Fibroblast of villous mesenchyme (primary cell): ENCODE measurements around the gene DDX42. TPM values are rescaled to one million over a fixed set of nuclear protein-coding genes. Genes with fewer than 3 reads are reported as not detected.

Source experiments
- DNase-seq: peaks from one replicate; pipeline ENCODE4 v3.0.0-alpha.2; 2010; ENCODE audit warnings: low read depth
- H3K4me3 ChIP-seq: 2 replicates; pipeline ENCODE4 v1.5.1; 2011; ENCODE audit warnings: low read depth, mild to moderate bottlenecking, low read length
- total RNA-seq: library from RNA; depleted of rRNA; stranded (reverse); fragments of >200 nt; gene quantifications from 2 replicates; pipeline ENCODE4 v1.2.3, GENCODE V29; 2012
- TF ChIP-seq, protein P1 (sequence below): IDR thresholded peaks from 2 replicates; pipeline ENCODE4 v1.5.1; 2012; ENCODE audit warnings: low read depth, mild to moderate bottlenecking, low read length; ENCODE audit not compliant: insufficient read depth

The DDX42 gene
- total RNA-seq, 1 donor, result 85.9 TPM

DNA sequence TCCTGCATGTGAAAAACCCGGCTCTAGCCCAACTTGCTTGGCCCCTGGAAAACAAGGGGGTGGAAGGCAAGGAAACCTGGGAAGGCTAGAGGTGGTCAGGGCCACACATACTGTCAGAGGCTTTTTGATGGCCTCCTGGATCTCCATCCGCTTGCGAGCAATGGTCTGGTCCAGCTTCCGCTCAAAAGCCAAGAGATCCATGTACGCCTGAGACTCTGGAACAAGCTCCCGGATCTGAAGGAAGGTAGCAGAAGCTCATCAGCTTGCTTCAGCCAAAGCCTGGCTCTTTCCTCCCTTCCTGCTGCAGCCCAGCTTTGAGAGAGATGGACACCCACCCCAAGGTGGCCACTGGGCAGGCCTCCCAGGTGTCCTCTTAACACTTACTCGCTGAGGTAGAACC is 62.8 kb downstream of the DDX42 start:
- no peak overlapping the region for H3K4me3 ChIP-seq
- TF ChIP-seq, protein P1, sequence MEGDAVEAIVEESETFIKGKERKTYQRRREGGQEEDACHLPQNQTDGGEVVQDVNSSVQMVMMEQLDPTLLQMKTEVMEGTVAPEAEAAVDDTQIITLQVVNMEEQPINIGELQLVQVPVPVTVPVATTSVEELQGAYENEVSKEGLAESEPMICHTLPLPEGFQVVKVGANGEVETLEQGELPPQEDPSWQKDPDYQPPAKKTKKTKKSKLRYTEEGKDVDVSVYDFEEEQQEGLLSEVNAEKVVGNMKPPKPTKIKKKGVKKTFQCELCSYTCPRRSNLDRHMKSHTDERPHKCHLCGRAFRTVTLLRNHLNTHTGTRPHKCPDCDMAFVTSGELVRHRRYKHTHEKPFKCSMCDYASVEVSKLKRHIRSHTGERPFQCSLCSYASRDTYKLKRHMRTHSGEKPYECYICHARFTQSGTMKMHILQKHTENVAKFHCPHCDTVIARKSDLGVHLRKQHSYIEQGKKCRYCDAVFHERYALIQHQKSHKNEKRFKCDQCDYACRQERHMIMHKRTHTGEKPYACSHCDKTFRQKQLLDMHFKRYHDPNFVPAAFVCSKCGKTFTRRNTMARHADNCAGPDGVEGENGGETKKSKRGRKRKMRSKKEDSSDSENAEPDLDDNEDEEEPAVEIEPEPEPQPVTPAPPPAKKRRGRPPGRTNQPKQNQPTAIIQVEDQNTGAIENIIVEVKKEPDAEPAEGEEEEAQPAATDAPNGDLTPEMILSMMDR, result no peak
- DNase-seq, result no peak

DNA sequence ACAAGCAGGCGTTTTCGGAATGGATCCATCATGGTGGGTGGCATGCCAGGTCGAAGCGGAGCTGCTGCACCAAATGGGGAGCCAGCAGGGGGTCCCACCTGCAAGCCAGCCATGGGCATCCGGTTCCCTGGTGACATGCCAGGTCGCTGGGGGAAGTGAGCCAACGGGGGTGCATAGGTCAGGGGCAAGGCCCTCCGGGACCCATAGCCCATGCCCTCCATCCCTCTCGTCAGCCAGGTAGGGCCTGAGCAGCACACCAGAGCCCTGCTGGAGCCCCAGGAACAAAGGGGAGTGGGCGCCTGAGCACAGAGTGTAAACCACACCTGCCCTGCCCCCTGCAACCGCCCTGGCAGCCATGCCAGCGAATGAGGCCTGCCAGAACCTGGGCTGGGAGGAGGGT is 63.5 kb downstream of the DDX42 start:
- H3K4me3 ChIP-seq, result no peak overlapping the region
- TF ChIP-seq, protein P1, result no peak
- no peak for DNase-seq

DNA sequence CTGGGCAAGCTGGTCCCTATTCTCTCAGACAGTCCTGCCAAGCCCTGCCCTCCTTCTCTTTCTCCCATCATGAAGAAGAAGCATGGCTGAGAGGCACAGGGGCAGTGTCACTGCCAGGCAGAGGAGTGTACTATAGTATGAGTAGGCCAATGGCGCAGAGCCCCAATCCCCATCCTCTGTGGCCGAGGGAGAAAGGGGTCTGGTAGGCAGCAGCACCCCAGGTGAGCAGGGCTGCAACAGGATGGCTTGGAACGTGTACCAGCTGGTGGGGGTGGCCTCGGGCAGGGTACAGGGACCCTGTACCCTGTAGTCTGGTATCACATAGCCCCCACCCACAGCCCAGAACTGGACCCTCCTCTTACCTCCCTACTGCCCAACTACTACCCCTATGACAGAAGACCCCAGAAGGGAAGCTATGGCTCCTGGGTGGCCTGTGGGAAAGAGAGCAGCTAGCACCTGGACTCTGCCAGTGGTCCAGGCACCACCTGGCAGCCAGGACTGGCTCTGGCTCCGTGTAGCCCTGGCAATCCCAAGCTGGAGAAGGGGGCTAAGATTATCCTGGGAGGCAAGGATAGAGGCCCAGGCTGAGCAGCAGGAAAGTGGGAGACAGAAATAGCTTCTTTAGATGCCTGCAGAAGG is 64.1 kb downstream of the DDX42 start:
- no peak overlapping the region for H3K4me3 ChIP-seq
- TF ChIP-seq, protein P1, result no peak

DNA sequence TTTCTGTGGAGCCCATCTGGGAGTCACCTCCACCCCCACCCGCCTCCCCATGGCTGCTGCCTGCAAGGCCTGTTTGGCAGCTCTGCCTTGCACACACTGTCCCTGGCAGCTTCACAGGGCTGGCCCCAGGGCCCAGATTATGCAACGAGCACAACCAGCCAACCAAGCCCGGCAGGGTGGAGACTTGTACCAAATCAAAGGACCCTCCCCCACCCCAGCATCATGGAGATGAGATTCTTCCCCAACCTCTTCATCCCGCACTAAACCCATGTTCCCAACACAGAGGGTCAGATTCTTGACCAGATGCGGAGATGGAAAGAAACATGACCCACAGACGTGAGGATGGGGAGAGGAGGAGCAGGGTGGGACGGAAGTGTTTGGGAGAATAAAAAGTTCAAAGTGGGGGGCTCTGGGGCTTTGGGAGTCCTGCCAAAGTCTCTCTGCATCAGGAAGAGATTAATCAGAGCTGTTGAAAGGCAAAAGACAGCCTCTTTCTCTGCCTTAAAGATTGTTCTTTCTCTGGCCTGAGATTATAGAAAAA is 64.7 kb downstream of the DDX42 start:
- no peak overlapping the region for H3K4me3 ChIP-seq
- TF ChIP-seq, protein P1, result no peak
- peak; percentile 84 for DNase-seq

More for the DNA sequence above, 64.1 kb downstream of the DDX42 start:
- no peak for DNase-seq

DNA sequence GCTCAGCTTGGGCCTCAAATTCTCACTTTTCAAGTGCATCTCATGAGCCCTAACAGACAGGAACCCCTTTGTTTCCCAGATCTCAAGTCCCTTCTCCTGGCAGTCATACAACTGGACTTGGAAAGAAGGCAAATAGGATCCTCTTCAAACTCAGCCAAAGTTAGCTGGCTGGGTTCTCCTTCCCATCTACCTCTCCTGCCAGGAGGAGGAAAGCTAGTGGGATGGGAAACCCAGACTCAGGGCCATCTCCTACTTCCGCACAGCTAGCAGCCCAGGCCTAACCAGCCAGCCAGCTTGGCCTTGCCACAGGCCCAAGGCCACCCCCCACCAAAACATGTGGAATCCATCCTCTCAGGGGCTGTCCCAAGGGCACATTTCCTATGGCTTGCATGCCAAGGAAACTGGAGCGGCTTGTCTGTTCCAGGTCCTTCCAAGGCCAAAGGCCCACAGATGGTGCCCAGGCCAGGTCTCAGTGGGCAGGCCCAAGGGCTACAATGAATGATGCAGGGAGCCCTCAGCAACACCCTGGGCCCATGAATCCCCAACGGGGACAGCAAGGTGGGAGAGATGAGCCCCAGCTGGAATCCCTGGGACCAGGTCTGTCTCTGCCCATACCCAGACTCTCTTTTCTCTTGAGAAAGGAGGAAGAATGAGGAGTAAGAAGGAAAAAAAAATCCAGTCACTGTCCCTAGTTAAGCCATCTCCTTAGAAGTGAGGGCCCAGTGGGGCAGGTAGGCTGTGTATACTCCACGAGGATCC is 66.8 kb downstream of the DDX42 start:
- peak overlapping the region; percentile 92 for H3K4me3 ChIP-seq
- no peak for DNase-seq
- TF ChIP-seq, protein P1, result no peak

DNA sequence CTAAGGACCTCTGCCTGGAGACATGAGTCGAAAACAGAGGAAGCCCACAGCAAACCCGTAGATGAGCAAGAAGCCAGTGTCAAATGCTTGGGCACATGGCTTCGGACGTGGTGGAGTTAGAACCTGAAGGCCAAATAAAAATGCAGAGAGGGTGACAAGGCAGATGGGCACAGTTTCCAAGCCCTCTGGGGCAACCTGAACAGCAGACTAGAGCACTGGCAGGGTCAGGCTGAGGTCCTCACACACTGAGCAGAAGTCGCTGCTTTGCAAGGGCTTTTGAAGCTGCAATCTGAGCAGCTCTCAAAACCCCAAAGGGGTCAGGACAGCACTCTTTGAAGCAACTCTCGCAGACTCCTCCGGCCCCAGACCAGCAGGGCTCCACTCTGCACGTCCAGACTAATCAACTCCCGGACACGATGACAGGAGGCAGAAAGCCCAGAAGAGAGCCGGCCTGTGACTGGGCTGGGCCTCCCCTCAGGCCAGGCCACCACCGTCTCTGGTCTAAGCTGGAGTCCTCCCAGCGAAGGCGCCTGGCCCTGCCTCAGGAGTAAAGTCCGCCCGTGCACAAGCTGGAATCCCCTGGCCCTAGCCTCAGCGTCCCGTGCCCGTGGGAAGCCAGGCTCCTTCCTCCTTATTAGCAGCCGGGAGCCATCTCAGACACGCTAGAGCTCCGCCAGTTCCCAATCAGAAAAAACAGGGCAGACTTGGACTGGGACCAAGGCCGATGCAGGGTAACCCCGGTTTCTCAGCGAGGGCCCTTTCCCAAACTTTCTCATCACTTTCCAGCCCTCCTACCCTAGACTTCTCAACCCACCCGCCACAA is 67.6 kb downstream of the DDX42 start:
- DNase-seq, result peak; percentile 56
- TF ChIP-seq, protein P1, result no peak
- peak overlapping the region; percentile 92 for H3K4me3 ChIP-seq
